HG03108 (cell line): Measurements from ENCODE around the gene CHPF2.

ENCODE experiments used
- ATAC-seq: cut with Tn5 transposase; IDR thresholded peaks from one replicate; pipeline ENCODE4 v1.9.1; 2021; ENCODE audit warnings: moderate library complexity; ENCODE audit not compliant: unreplicated experiment

The CHPF2 gene

GRCh38 chr7:151232091-151232916 lies at the start of gene CHPF2:
TSS of gene CHPF2 (plus strand) at chr7:151232483. CDS start at chr7:151234012, 1,529 bp downstream.
- peak; percentile 96 for ATAC-seq

- no peak for ATAC-seq
Observed at GRCh38 chr7:151185762-151186639, 46.3 kb upstream of the CHPF2 start.

- no peak for ATAC-seq
Observed at GRCh38 chr7:151186640-151187408, 45.5 kb upstream of the CHPF2 start, which contains the start of gene ASB10. TSS of gene ASB10 (minus strand) at chr7:151187250. CDS start at chr7:151187130, 120 bp downstream.

GRCh38 chr7:151187409-151188251 lies 44.7 kb upstream of the CHPF2 start:
- ATAC-seq = no peak

- no peak for ATAC-seq
Observed at GRCh38 chr7:151188252-151188542, 44.1 kb upstream of the CHPF2 start.

- no peak for ATAC-seq
Observed at GRCh38 chr7:151189038-151189437, 43.2 kb upstream of the CHPF2 start.

- ATAC-seq = no peak
Observed at GRCh38 chr7:151191544-151191943, 40.7 kb upstream of the CHPF2 start.

GRCh38 chr7:151192002-151192539 lies 40.2 kb upstream of the CHPF2 start:
- no peak for ATAC-seq

- no peak for ATAC-seq
Observed at GRCh38 chr7:151193203-151193978, 38.9 kb upstream of the CHPF2 start.

- no peak for ATAC-seq
Observed at GRCh38 chr7:151194188-151194587, 38.1 kb upstream of the CHPF2 start.

GRCh38 chr7:151195616-151196450 lies 36.5 kb upstream of the CHPF2 start:
- no peak for ATAC-seq

- no peak for ATAC-seq
Observed at GRCh38 chr7:151197932-151198331, 34.4 kb upstream of the CHPF2 start.

- ATAC-seq = no peak
Observed at GRCh38 chr7:151198945-151199848, 33.1 kb upstream of the CHPF2 start.

GRCh38 chr7:151201344-151201743 lies 30.9 kb upstream of the CHPF2 start:
- ATAC-seq = no peak

- no peak for ATAC-seq
Observed at GRCh38 chr7:151201751-151202150, 30.5 kb upstream of the CHPF2 start.

- ATAC-seq = no peak
Observed at GRCh38 chr7:151202836-151203235, 29.4 kb upstream of the CHPF2 start.

- ATAC-seq = no peak
Observed at GRCh38 chr7:151204383-151205032, 27.8 kb upstream of the CHPF2 start.
